ENCODE measurements around the gene IRF8.
A peak's percentile ranks its signal among the peaks of the same experiment; 100 is the strongest.

The IRF8 gene

GRCh38 chr16:85864965-85865364, 34.0 kb upstream of the IRF8 start:
- Mint-ChIP-seq H3K27ac (no peak overlapping the region), H3K27me3 (ENCODE audit: low read depth, poor library complexity) (peaks cover 24% of the 10 kb centered on the region), H3K9me3 (peaks cover 34% of the 10 kb centered on the region), H3K4me3 (no peak overlapping the region), H3K4me1 (peaks cover 2% of the 10 kb centered on the region), H3K36me3 (ENCODE audit: low read depth) (peaks cover 6% of the 10 kb centered on the region)
- no peak for DNase-seq
- no peak for TF ChIP-seq CTCF (IDR thresholded peaks at IDR 0.05)

- peaks cover 6% of the 10 kb centered on the region for H3K36me3 Mint-ChIP-seq (ENCODE audit: low read depth)
- H3K4me3 Mint-ChIP-seq: no peak overlapping the region
- peaks cover 13% of the 10 kb centered on the region for H3K4me1 Mint-ChIP-seq
- no peak for TF ChIP-seq CTCF (IDR thresholded peaks at IDR 0.05)
- H3K27ac Mint-ChIP-seq: no peak overlapping the region
- H3K9me3 Mint-ChIP-seq: peaks cover 34% of the 10 kb centered on the region
- H3K27me3 Mint-ChIP-seq (ENCODE audit: low read depth, poor library complexity): peaks cover 20% of the 10 kb centered on the region
- DNase-seq: no peak
These were observed 31.8 kb upstream of the IRF8 start for GRCh38 chr16:85867189-85867588.

- no peak overlapping the region for H3K4me3 Mint-ChIP-seq
These were observed 30.5 kb upstream of the IRF8 start for GRCh38 chr16:85868495-85868894.

GRCh38 chr16:85869206-85869605, 29.8 kb upstream of the IRF8 start:
- no peak for DNase-seq
- no peak overlapping the region for H3K27ac Mint-ChIP-seq
- H3K4me1 Mint-ChIP-seq: peaks cover 20% of the 10 kb centered on the region
- peaks cover 6% of the 10 kb centered on the region for H3K36me3 Mint-ChIP-seq (ENCODE audit: low read depth)
- peaks cover 30% of the 10 kb centered on the region for H3K9me3 Mint-ChIP-seq
- H3K27me3 Mint-ChIP-seq (ENCODE audit: low read depth, poor library complexity): peaks cover 23% of the 10 kb centered on the region
- no peak overlapping the region for H3K4me3 Mint-ChIP-seq
- TF ChIP-seq CTCF (IDR thresholded peaks at IDR 0.05): no peak

More at GRCh38 chr16:85868495-85868894, 30.5 kb upstream of the IRF8 start:
- Mint-ChIP-seq H3K36me3 (ENCODE audit: low read depth) (peaks cover 6% of the 10 kb centered on the region), H3K9me3 (peaks cover 34% of the 10 kb centered on the region), H3K4me1 (peaks cover 20% of the 10 kb centered on the region), H3K27me3 (ENCODE audit: low read depth, poor library complexity) (peaks cover 25% of the 10 kb centered on the region), H3K27ac (no peak overlapping the region)
- no peak for DNase-seq
- TF ChIP-seq CTCF (IDR thresholded peaks at IDR 0.05): no peak

GRCh38 chr16:85869785-85870558, 29.0 kb upstream of the IRF8 start:
- peaks cover 6% of the 10 kb centered on the region for H3K36me3 Mint-ChIP-seq (ENCODE audit: low read depth)
- peak overlapping the region; percentile 46 for H3K4me3 Mint-ChIP-seq
- peaks cover 27% of the 10 kb centered on the region for H3K9me3 Mint-ChIP-seq
- no peak for TF ChIP-seq CTCF (IDR thresholded peaks at IDR 0.05)
- DNase-seq: no peak
- H3K27me3 Mint-ChIP-seq (ENCODE audit: low read depth, poor library complexity): peaks cover 23% of the 10 kb centered on the region
- no peak overlapping the region for H3K27ac Mint-ChIP-seq
- peaks cover 20% of the 10 kb centered on the region for H3K4me1 Mint-ChIP-seq

- no peak overlapping the region for H3K27ac Mint-ChIP-seq
These were observed 27.2 kb upstream of the IRF8 start for GRCh38 chr16:85871756-85872155.

More at GRCh38 chr16:85871756-85872155, 27.2 kb upstream of the IRF8 start:
- Mint-ChIP-seq H3K4me3 (no peak overlapping the region), H3K4me1 (peaks cover 20% of the 10 kb centered on the region), H3K9me3 (peaks cover 30% of the 10 kb centered on the region), H3K27me3 (ENCODE audit: low read depth, poor library complexity) (peaks cover 37% of the 10 kb centered on the region), H3K36me3 (ENCODE audit: low read depth) (peaks cover 6% of the 10 kb centered on the region)
- TF ChIP-seq CTCF (IDR thresholded peaks at IDR 0.05): no peak
- no peak for DNase-seq

Measured in nephron progenitor cell (in vitro differentiated cells).